Hepatocyte (in vitro differentiated cells): ENCODE results near the gene MR1.

Source experiments
- CTCF ChIP-seq: fragments of 200-600 bp; sonication (generic); IDR thresholded peaks from 2 replicates; pipeline ENCODE4 v1.5.1; 2016; ENCODE audit warnings: antibody characterized with exemption, mild to moderate bottlenecking; ENCODE audit not compliant: poor library complexity
- EZH2 ChIP-seq: fragments of 200-600 bp; sonication (generic); IDR thresholded peaks from 2 replicates; pipeline ENCODE4 v1.6.1; 2016; ENCODE audit warnings: antibody characterized with exemption, mild to moderate bottlenecking, borderline replicate concordance
- EZH2phosphoT487 ChIP-seq: fragments of 200-600 bp; sonication (generic); IDR thresholded peaks from one replicate; pipeline ENCODE4 v1.6.1; 2018; ENCODE audit warnings: antibody characterized with exemption, mild to moderate bottlenecking, low read depth, moderate library complexity; ENCODE audit not compliant: unreplicated experiment, severe bottlenecking

GRCh38 chr1:181012203-181012745 lies 21.5 kb upstream of the MR1 start:
- TF ChIP-seq CTCF (no peak), EZH2phosphoT487 (no peak), EZH2 (no peak)
